GM12878 (cell line): ENCODE results near the gene EXOSC2. TPM values are rescaled to one million over a fixed set of nuclear protein-coding genes. Genes with fewer than 3 reads are reported as not detected.

Experiments used
- ATAC-seq: fragments of 200-7000 bp; cut with Tn5 transposase; 3 replicates; pipeline ENCODE4 v1.9.1; 2020; ENCODE audit warnings: mild to moderate bottlenecking, moderate library complexity
- BruUV-seq: library from RNA; stranded (reverse); fragments of 400-500 nt; replicated peaks from 2 replicates; lab custom pipeline; 2021; lab: Mats Ljungman, UMichigan
- CTCF ChIA-PET: fragments of 300-600 bp; sonication (Branson Sonifier 250); formaldehyde crosslinking; extraction: SDS; loops from one replicate; lab custom pipeline; 2021; ENCODE audit warnings: inconsistent platforms; lab: Yijun Ruan, JAX
- POLR2A ChIA-PET: fragments of 350-600 bp; formaldehyde crosslinking; extraction: SDS; loops from one replicate; lab custom pipeline; 2021; ENCODE audit warnings: inconsistent platforms; lab: Charles Lee
- RAD21 ChIA-PET: fragments of 300-600 bp; sonication (Branson Sonifier 250); formaldehyde crosslinking; loops from one replicate; lab custom pipeline; 2023; ENCODE audit warnings: antibody characterized with exemption; ENCODE audit not compliant: unreplicated experiment; lab: Charles Lee
- SMC1A ChIA-PET: fragments of 300-600 bp; sonication (Branson Sonifier 250); formaldehyde crosslinking; loops from one replicate; lab custom pipeline; 2023; ENCODE audit not compliant: unreplicated experiment, uncharacterized antibody; lab: Charles Lee
- DNase-seq: peaks from one replicate; pipeline ENCODE4 v3.0.0-alpha.2; 2011; ENCODE audit warnings: low read depth, low spot score
- FAIRE-seq: peaks from 3 replicates; lab custom pipeline; 2011; peaks lifted over from hg19 to GRCh38; lab: Jason Lieb, UNC
- H2AFZ ChIP-seq: 2 replicates; pipeline ENCODE4 v1.6.0; 2011; ENCODE audit warnings: low read depth, low read length, control low read depth; ENCODE audit not compliant: control insufficient read depth
- H3K27ac ChIP-seq: 2 replicates; pipeline ENCODE4 v1.5.1; 2011; ENCODE audit warnings: control low read depth; ENCODE audit not compliant: control insufficient read depth, insufficient read depth
- H3K27me3 ChIP-seq, 2 experiments: replicated peaks in 1 of 2; 2 replicates each; pipeline versions ENCODE4 v1.6.0 to v1.6.1; 2011; ENCODE audit warnings: low read length in 1 of 2; ENCODE audit not compliant: control insufficient read depth in 2 of 2, insufficient read depth in 2 of 2
- H3K36me3 ChIP-seq, 2 experiments: 2 replicates each; pipeline ENCODE4 v1.5.1; 2011; ENCODE audit warnings: low read length in 1 of 2; ENCODE audit not compliant: control insufficient read depth in 2 of 2, insufficient read depth in 2 of 2
- H3K4me1 ChIP-seq: 2 replicates; pipeline ENCODE4 v1.6.1; 2011; ENCODE audit warnings: mild to moderate bottlenecking, low read length, moderate library complexity, mixed read lengths; ENCODE audit not compliant: control insufficient read depth, insufficient read depth
- H3K4me2 ChIP-seq: 2 replicates; pipeline ENCODE4 v1.6.0; 2011; ENCODE audit warnings: control low read depth; ENCODE audit not compliant: control insufficient read depth, insufficient read depth
- H3K4me3 ChIP-seq: fragments of 200-600 bp; sonication (generic); 2 replicates; pipeline ENCODE4 v1.5.1; 2016
- H3K79me2 ChIP-seq: 2 replicates; pipeline ENCODE4 v1.6.0; 2011; ENCODE audit warnings: low read length; ENCODE audit not compliant: control insufficient read depth, insufficient read depth
- H3K9ac ChIP-seq: 2 replicates; pipeline ENCODE4 v1.8.0; 2011; ENCODE audit warnings: low read length, control low read depth, mixed read lengths; ENCODE audit not compliant: control insufficient read depth, insufficient read depth
- H3K9me3 ChIP-seq: replicated peaks from 3 replicates; pipeline ENCODE4 v1.5.1; 2011; ENCODE audit warnings: mild to moderate bottlenecking, low read length; ENCODE audit not compliant: control insufficient read depth, insufficient read depth
- H4K20me1 ChIP-seq: 2 replicates; pipeline ENCODE4 v1.6.0; 2011; ENCODE audit not compliant: control insufficient read depth, insufficient read depth
- CBFB ChIP-seq: IDR thresholded peaks from 2 replicates; pipeline ENCODE4 v1.6.1; 2016; ENCODE audit warnings: antibody characterized with exemption, low read depth
- CBX5 ChIP-seq: sonication (generic); IDR thresholded peaks from 2 replicates; pipeline ENCODE4 v1.6.1; 2016; ENCODE audit warnings: low read depth, moderate library complexity, mild to moderate bottlenecking, inconsistent platforms
- EED ChIP-seq: sonication (generic); IDR thresholded peaks from 2 replicates; pipeline ENCODE4 v1.6.1; 2016; ENCODE audit warnings: antibody characterized with exemption, low read depth
- FOXK2 ChIP-seq: fragments of 450-650 bp; IDR thresholded peaks from 2 replicates; pipeline ENCODE4 v1.6.1; 2017; ENCODE audit warnings: mild to moderate bottlenecking, moderate library complexity
- IKZF2 ChIP-seq, 2 experiments: fragments of 450-650 bp; IDR thresholded peaks; 2 replicates each; pipeline ENCODE4 v1.6.1; 2017; ENCODE audit warnings: mild to moderate bottlenecking in 2 of 2, moderate library complexity in 2 of 2
- JUND ChIP-seq: IDR thresholded peaks from 2 replicates; pipeline ENCODE4 v1.6.1; 2012; ENCODE audit warnings: low read depth, mild to moderate bottlenecking, low read length, improper control_type of control experiment, moderate library complexity
- KDM1A ChIP-seq: fragments of 200-600 bp; sonication (generic); IDR thresholded peaks from 2 replicates; pipeline ENCODE4 v1.6.1; 2016; ENCODE audit warnings: borderline replicate concordance
- SMARCA5 ChIP-seq: fragments of 450-650 bp; IDR thresholded peaks from 2 replicates; pipeline ENCODE4 v1.6.1; 2017; ENCODE audit warnings: mild to moderate bottlenecking
- TAF1 ChIP-seq: IDR thresholded peaks from 2 replicates; pipeline ENCODE4 v1.6.1; 2011; ENCODE audit warnings: mild to moderate bottlenecking, low read depth, low read length, borderline replicate concordance
- ZNF24 ChIP-seq: fragments of 450-650 bp; IDR thresholded peaks from 2 replicates; pipeline ENCODE4 v1.6.1; 2017; ENCODE audit warnings: antibody characterized with exemption, mild to moderate bottlenecking
- ZNF274 ChIP-seq: IDR thresholded peaks from one replicate; pipeline ENCODE4 v1.8.0; 2011; ENCODE audit not compliant: insufficient read length, insufficient read depth
- WGBS: methylation state at CpG from one replicate; pipeline ENCODE4 v1.1.6; 2016; ENCODE audit warnings: low lambda C conversion rate; ENCODE audit not compliant: insufficient replicate concordance, insufficient coverage; ENCODE audit errors: missing lambda C conversion rate; 5-methylcytosine and 5-hydroxymethylcytosine counted together
- in situ Hi-C: fragments of 300-500 bp; cut with MboI; formaldehyde crosslinking; loops from 9 replicates; pipeline ENCODE4 v1.14.3; 2018; ENCODE audit warnings: mixed read lengths
- intact Hi-C: fragments of 100-400 bp; cut with micrococcal nuclease; formaldehyde crosslinking; loops from one replicate; pipeline ENCODE4 v1.14.2; 2022; ENCODE audit not compliant: unreplicated experiment
- polyA plus RNA-seq, 11 experiments: library from polyadenylated mRNA; depleted of rRNA in 4 of 11; unstranded in 6 of 11; stranded (reverse) in 5 of 11; fragments of >200 nt; fragmentation: Nextera tagmentation in 4 of 11; fragmentation: Illumina TruSeq in 1 of 11; extraction: Ambion mirVana in 4 of 11; extraction: Trizol in 1 of 11; gene quantifications; 1 replicate in 1 of 11; 2 replicates in 10 of 11; pipeline versions ENCODE4 v1.2.1 to v1.2.3, GENCODE V29; 2011 to 2016; ENCODE audit warnings: inconsistent platforms in 2 of 11, missing spikeins in 2 of 11, low read depth in 1 of 11
- total RNA-seq, 4 experiments: library from RNA; depleted of rRNA in 3 of 4; stranded (reverse); fragments of >200 nt in 3 of 4; fragmentation: Illumina TruSeq in 1 of 4; extraction: Trizol in 1 of 4; gene quantifications; 2 replicates each; pipeline versions ENCODE4 v1.2.1 to v1.2.3, GENCODE V29; 2013 to 2021
- TF ChIP-seq, protein P1 (sequence below): fragments of 150-350 bp; IDR thresholded peaks from 2 replicates; pipeline ENCODE4 v1.6.1; 2016; ENCODE audit warnings: low read depth, low read length
- TF ChIP-seq, protein P2 (sequence below): IDR thresholded peaks from 2 replicates; pipeline ENCODE4 v1.6.1; 2012; ENCODE audit warnings: low read depth, low read length, improper control_type of control experiment

The EXOSC2 gene
- total and polyA plus RNA-seq, 10 of the 15 experiments (the other 5 are each of a cell fraction or from before 2014, with no cell fraction given): 26.3 to 55.0 (median 48.0) TPM

DNA sequence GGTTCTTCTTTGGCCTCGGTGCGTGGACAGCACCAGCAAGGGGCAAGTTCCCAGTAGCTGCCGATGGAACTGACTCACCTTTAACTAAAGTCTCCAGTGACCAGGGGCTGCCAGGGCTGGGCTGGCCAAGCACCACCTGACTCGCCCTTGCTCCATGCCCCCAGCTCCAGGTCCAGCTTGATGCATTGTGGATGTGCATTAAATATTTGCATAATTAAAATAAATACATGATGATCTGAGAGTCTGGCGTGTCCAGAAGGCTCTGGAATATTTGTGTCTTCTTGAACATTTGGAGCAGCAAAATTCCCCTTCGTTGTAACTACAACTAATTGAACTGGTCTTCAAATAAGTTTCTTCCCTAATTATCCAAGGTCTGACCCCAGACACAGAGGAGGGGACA is 38.7 kb upstream of the EXOSC2 start:
- H3K4me1 ChIP-seq: no peaks in the 10 kb centered on the region
- ChIA-PET SMC1A (no interaction called here), CTCF (no interaction called here)
- no peak for DNase-seq
- no peak overlapping the region for H2AFZ ChIP-seq
- TF ChIP-seq CBX5: no peak
- no peak for TF ChIP-seq ZNF24
- TF ChIP-seq CBFB: no peak
- no peak for TF ChIP-seq KDM1A
- no peak for TF ChIP-seq FOXK2
- TF ChIP-seq ZNF274: no peak
- no peak for TF ChIP-seq EED
- TF ChIP-seq, protein P1, sequence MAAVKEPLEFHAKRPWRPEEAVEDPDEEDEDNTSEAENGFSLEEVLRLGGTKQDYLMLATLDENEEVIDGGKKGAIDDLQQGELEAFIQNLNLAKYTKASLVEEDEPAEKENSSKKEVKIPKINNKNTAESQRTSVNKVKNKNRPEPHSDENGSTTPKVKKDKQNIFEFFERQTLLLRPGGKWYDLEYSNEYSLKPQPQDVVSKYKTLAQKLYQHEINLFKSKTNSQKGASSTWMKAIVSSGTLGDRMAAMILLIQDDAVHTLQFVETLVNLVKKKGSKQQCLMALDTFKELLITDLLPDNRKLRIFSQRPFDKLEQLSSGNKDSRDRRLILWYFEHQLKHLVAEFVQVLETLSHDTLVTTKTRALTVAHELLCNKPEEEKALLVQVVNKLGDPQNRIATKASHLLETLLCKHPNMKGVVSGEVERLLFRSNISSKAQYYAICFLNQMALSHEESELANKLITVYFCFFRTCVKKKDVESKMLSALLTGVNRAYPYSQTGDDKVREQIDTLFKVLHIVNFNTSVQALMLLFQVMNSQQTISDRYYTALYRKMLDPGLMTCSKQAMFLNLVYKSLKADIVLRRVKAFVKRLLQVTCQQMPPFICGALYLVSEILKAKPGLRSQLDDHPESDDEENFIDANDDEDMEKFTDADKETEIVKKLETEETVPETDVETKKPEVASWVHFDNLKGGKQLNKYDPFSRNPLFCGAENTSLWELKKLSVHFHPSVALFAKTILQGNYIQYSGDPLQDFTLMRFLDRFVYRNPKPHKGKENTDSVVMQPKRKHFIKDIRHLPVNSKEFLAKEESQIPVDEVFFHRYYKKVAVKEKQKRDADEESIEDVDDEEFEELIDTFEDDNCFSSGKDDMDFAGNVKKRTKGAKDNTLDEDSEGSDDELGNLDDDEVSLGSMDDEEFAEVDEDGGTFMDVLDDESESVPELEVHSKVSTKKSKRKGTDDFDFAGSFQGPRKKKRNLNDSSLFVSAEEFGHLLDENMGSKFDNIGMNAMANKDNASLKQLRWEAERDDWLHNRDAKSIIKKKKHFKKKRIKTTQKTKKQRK: no peak
- no peak for TF ChIP-seq SMARCA5
- no peak for TF ChIP-seq JUND
- TF ChIP-seq IKZF2 (IDR thresholded peaks at IDR 0.05): no peak
- TF ChIP-seq, protein P2, sequence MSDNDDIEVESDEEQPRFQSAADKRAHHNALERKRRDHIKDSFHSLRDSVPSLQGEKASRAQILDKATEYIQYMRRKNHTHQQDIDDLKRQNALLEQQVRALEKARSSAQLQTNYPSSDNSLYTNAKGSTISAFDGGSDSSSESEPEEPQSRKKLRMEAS: no peak
- TF ChIP-seq TAF1: no peak
- TF ChIP-seq, all 136 proteins: peak for 0
- Histone ChIP-seq H3K36me3 (no peaks in the 10 kb centered on the region), H4K20me1 (no peaks in the 10 kb centered on the region), H3K27me3 (peaks cover 0 to 7% of the 10 kb centered on the region in 2 experiments; a peak in 2 of 4 replicates), H3K9ac (no peak overlapping the region), H3K4me2 (no peak overlapping the region), H3K9me3 (no peaks in the 10 kb centered on the region), H3K4me3 (no peak overlapping the region), H3K27ac (no peak overlapping the region), H3K79me2 (no peaks in the 10 kb centered on the region)
- ChIA-PET RAD21 (interaction anchor here (0.5 kb wide), 1 partner anchor 95 kb away, joined by 3 read pairs; no protein-coding TSS in a partner anchor), POLR2A (no interaction called here)
- no peak for ATAC-seq
- no peak for FAIRE-seq
- intact Hi-C loops (no loop called here), in situ Hi-C loops (no loop called here)
- 21% methylated on average over 6 of the region's 6 CpGs for WGBS
- BruUV-seq: no TSS peak
